ENCODE results near the gene TCF4.
"Not testable (repeated sequence)": the region's sequence is repeated elsewhere in the genome, so short reads cannot be mapped to it uniquely, and the experiment has no call there.

The TCF4 gene

DNA sequence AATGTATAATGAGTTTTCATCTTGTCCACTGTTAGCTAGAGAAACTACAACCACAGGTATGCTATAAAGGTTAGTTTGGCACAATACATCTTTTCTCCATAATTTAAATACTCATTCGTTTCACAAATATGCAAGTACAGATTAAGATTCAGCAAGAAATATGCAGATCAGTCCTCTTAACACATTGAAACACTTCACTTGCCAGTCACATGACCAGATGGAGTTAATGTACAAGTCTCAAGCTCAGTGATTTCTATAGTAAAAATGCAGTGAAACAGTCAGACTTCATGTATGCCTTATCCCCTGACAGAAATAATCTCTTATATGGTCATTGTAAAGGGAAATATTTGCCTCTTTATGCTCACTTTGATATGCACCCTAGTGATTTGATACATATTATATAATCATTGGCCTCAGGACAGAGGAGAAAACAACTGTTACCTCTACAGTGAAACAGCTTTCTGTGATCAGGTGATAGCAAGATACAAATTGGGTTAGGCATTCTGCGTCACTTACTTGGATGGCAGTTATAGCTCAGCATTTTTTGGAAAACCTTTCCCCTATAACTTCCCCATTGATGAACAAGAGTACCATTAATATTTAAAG lies 104.6 kb downstream of the TCF4 start:
- no peaks in the 10 kb centered on the region for H3K36me3 ChIP-seq (ENCODE audit: control insufficient read depth, low read depth, low read length)
- no peaks in the 10 kb centered on the region for H3K27me3 ChIP-seq (ENCODE audit: control insufficient read depth, insufficient read depth, low read length)
- no peak overlapping the region for H3K27ac ChIP-seq (ENCODE audit: low read length)
- no peak overlapping the region for H3K9ac ChIP-seq (ENCODE audit: low read length)
- peaks cover 30% of the 10 kb centered on the region for H3K4me1 ChIP-seq (ENCODE audit: control insufficient read depth, low read depth, low read length)
- no peak overlapping the region for H3K4me3 ChIP-seq (ENCODE audit: low read length)
- no peaks in the 10 kb centered on the region for H3K9me3 ChIP-seq (ENCODE audit: control insufficient read depth, low read depth, low read length)

DNA sequence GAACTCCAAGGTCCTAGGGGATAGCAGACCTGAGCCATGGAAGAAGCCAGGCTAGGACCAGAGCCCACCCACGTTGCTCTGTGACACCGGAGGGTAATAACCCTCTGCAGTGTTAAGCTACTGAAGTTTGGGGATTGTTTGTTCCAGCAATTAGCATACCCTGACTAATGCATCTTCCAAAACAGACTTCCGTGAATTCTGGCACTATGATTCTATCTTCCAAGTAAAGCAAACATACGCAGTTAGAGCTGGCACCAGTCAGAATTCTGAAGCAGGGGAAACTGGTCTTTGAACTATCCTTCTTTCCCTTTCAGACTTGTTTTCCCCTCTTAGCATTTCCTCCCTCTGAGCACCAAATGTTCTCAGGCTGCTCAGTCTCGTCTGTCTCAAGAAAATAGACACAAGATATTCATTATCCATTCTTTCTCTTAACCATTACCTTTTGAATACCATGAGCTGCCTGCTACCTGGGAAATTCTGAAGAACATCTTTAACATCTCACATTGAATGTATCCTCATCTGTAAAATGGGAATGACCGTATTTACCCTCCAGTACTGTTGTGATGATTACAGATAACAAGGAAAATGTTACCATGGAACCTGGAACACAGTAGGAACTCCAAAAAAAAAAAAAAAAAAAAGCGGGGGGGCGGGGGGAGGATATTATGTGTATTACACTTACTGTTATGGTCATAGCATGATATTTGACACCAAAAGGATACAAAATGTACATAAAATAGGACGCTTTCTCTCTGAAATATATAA lies 108.2 kb downstream of the TCF4 start:
- Histone ChIP-seq H3K36me3 (ENCODE audit: control insufficient read depth, low read depth, low read length) (no peaks in the 10 kb centered on the region), H3K4me3 (ENCODE audit: low read length) (no peak overlapping the region), H3K9ac (ENCODE audit: low read length) (no peak overlapping the region), H3K9me3 (ENCODE audit: control insufficient read depth, low read depth, low read length) (no peaks in the 10 kb centered on the region), H3K27me3 (ENCODE audit: control insufficient read depth, insufficient read depth, low read length) (no peaks in the 10 kb centered on the region), H3K4me1 (ENCODE audit: control insufficient read depth, low read depth, low read length) (peaks cover 6% of the 10 kb centered on the region), H3K27ac (ENCODE audit: low read length) (no peak overlapping the region)

DNA sequence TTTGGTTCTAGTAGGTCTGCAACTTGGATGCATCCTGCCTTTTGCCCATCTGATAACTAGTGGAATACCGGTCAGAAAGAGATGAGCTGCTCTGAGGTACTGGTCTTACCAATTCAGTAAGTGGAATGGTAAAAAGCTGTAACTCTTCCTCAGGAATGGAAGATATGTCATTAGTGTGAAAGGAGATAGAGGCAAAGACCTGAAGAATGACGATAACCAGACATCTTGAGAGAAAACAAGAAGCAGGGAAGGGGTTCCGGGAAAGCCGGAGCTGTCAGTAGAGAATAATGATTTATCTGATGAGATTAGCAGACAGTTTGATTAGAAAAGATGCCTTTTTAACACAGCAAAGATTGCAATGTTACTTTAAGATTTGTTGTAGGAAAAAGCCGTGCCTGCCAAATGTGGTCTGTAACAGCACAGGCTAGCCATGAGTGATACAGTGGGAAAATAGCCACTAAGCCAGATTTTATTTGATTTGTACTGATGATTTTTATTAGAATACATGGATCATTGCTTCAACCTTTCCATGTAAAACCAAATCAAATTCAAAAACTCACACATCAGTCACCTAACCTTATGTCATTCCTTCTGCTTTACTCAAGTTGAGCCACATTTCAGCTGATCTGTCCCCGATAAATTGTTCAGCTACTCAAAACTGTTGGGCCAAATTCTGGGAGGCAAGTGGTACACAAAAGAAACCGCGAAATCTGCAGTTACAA lies 110.0 kb downstream of the TCF4 start:
- Histone ChIP-seq H3K4me3 (ENCODE audit: low read length) (no peak overlapping the region), H3K27ac (ENCODE audit: low read length) (no peak overlapping the region), H3K27me3 (ENCODE audit: control insufficient read depth, insufficient read depth, low read length) (no peaks in the 10 kb centered on the region), H3K9me3 (ENCODE audit: control insufficient read depth, low read depth, low read length) (no peaks in the 10 kb centered on the region), H3K4me1 (ENCODE audit: control insufficient read depth, low read depth, low read length) (peaks cover 14% of the 10 kb centered on the region), H3K9ac (ENCODE audit: low read length) (no peak overlapping the region), H3K36me3 (ENCODE audit: control insufficient read depth, low read depth, low read length) (no peaks in the 10 kb centered on the region)

DNA sequence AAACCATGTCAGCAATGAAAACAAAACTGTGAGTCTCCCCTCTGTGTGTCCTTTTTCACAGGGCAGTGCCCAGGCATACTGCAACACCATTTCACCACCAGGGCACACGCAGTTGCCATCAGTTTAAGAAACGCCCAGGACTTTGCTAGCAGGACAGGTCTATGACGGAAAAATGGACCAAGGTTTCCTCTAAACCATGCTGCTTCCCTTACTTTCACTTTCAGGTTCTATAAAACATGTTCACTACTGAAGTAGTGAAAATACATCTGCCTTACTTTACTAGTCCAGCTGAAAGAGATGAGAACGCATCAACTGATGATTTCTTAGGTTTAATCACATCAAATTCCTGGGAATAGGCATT lies 110.5 kb downstream of the TCF4 start:
- peaks cover 19% of the 10 kb centered on the region for H3K4me1 ChIP-seq (ENCODE audit: control insufficient read depth, low read depth, low read length)
- no peak overlapping the region for H3K4me3 ChIP-seq (ENCODE audit: low read length)
- H3K27me3 ChIP-seq (ENCODE audit: control insufficient read depth, insufficient read depth, low read length): no peaks in the 10 kb centered on the region
- no peak overlapping the region for H3K9ac ChIP-seq (ENCODE audit: low read length)
- no peak overlapping the region for H3K27ac ChIP-seq (ENCODE audit: low read length)
- H3K9me3 ChIP-seq (ENCODE audit: control insufficient read depth, low read depth, low read length): no peaks in the 10 kb centered on the region
- H3K36me3 ChIP-seq (ENCODE audit: control insufficient read depth, low read depth, low read length): no peaks in the 10 kb centered on the region

DNA sequence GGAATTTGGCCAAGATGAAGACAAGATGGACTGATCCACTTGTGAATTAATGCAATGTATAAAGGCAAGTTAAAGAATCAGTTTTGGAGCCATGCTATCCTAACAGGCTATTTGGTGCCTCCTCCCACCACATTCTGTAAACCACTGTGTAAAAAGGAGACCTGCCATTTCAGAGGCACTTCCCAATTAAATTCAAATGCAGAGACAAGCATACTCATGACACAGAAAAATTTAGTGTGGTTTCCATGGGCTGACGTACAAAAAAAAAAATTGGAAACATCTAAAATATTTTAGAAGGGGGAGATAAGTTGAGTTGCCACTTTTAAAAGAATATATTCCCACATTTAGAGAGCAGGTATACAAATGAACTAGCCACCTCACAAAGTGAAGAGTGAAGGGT lies 112.1 kb downstream of the TCF4 start:
- Histone ChIP-seq H3K9ac (ENCODE audit: low read length) (no peak overlapping the region), H3K27ac (ENCODE audit: low read length) (no peak overlapping the region), H3K36me3 (ENCODE audit: control insufficient read depth, low read depth, low read length) (no peaks in the 10 kb centered on the region), H3K27me3 (ENCODE audit: control insufficient read depth, insufficient read depth, low read length) (no peaks in the 10 kb centered on the region), H3K4me1 (ENCODE audit: control insufficient read depth, low read depth, low read length) (peaks cover 26% of the 10 kb centered on the region), H3K9me3 (ENCODE audit: control insufficient read depth, low read depth, low read length) (no peaks in the 10 kb centered on the region), H3K4me3 (ENCODE audit: low read length) (no peak overlapping the region)

DNA sequence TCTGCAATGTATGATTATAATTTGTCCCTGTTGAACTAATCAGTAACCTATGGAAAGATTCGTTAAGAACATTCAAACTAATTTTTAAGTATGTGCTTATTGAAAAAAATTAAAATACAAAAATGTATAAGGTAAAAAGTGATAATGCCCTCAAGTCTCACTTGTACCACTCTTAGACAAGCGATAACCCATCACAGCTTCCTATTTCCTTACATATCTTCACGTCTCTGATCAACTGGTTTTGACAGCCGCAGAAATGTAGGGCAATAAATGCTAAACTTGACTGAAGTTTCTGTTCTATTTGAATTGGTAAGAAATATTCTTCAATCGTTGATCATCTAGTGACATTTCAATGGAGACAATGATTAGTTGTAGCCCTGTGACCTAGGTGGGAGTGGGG lies 112.5 kb downstream of the TCF4 start:
- peaks cover 27% of the 10 kb centered on the region for H3K4me1 ChIP-seq (ENCODE audit: control insufficient read depth, low read depth, low read length)
- no peak overlapping the region for H3K27ac ChIP-seq (ENCODE audit: low read length)
- H3K9me3 ChIP-seq (ENCODE audit: control insufficient read depth, low read depth, low read length): no peaks in the 10 kb centered on the region
- H3K9ac ChIP-seq (ENCODE audit: low read length): no peak overlapping the region
- no peaks in the 10 kb centered on the region for H3K27me3 ChIP-seq (ENCODE audit: control insufficient read depth, insufficient read depth, low read length)
- H3K4me3 ChIP-seq (ENCODE audit: low read length): no peak overlapping the region
- H3K36me3 ChIP-seq (ENCODE audit: control insufficient read depth, low read depth, low read length): no peaks in the 10 kb centered on the region

DNA sequence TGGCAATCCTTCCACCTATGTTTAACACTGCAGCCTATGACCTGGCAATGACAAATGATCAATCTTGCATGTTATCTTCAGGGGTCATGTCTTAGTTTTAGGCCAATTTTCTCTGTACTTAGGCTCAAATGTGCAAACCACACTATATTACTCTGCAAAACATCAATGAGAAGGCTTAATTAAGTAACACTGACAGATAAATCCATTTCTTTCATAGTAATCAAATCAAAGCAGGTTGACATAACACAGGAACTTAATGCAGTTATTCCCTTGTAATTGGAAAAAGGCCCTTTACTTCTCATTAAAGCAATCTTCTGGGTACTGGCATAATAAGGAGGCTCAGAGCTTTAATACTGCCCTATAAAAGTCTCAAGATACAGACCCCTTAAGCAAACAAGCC lies 114.4 kb downstream of the TCF4 start:
- Histone ChIP-seq H3K36me3 (ENCODE audit: control insufficient read depth, low read depth, low read length) (no peaks in the 10 kb centered on the region), H3K4me3 (ENCODE audit: low read length) (no peak overlapping the region), H3K27me3 (ENCODE audit: control insufficient read depth, insufficient read depth, low read length) (no peaks in the 10 kb centered on the region), H3K9me3 (ENCODE audit: control insufficient read depth, low read depth, low read length) (no peaks in the 10 kb centered on the region), H3K27ac (ENCODE audit: low read length) (no peak overlapping the region), H3K4me1 (ENCODE audit: control insufficient read depth, low read depth, low read length) (peaks cover 29% of the 10 kb centered on the region), H3K9ac (ENCODE audit: low read length) (no peak overlapping the region)

DNA sequence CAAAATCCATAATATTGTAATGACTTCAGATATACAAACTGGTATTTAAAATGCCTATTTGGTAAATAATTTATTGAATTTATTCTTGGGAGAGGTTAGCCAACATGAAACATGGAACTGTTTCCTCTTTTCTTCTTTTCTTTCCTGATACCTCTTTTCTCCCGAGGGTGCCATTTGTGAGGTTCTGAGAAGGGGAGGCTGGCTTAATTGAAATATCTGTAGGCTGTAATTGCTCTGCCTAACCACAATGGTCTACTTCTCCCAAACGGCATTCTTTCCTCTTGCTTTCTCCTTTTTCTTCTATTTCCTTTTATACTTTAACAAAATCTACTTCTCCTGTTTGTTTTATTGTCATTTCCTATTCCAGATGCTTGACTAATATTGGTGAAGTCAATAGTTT lies 114.9 kb downstream of the TCF4 start:
- H3K9me3 ChIP-seq (ENCODE audit: control insufficient read depth, low read depth, low read length): no peaks in the 10 kb centered on the region
- no peak overlapping the region for H3K4me3 ChIP-seq (ENCODE audit: low read length)
- peaks cover 31% of the 10 kb centered on the region for H3K4me1 ChIP-seq (ENCODE audit: control insufficient read depth, low read depth, low read length)
- no peak overlapping the region for H3K27ac ChIP-seq (ENCODE audit: low read length)
- no peaks in the 10 kb centered on the region for H3K36me3 ChIP-seq (ENCODE audit: control insufficient read depth, low read depth, low read length)
- H3K9ac ChIP-seq (ENCODE audit: low read length): no peak overlapping the region
- no peaks in the 10 kb centered on the region for H3K27me3 ChIP-seq (ENCODE audit: control insufficient read depth, insufficient read depth, low read length)

DNA sequence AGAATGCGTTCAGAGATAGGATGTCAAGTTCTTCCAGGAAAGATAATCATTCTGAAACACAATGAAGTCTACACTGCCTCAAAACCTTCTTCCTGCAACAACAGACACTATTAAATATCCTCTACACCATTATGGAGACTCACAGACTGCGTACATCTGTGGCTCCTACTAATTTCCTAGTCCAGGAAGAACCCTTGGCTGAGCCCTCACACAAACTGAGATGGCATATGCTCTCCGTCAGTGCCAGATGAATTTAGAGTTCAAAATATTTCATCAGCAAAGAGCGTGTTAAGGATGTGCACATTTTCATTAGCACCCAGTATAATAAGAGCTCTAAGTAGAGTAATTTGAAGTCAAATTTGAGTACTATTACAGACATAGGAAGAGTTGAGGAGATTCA lies 117.2 kb downstream of the TCF4 start:
- Histone ChIP-seq H3K9me3 (ENCODE audit: control insufficient read depth, low read depth, low read length) (no peaks in the 10 kb centered on the region), H3K4me3 (ENCODE audit: low read length) (no peak overlapping the region), H3K27ac (ENCODE audit: low read length) (no peak overlapping the region), H3K27me3 (ENCODE audit: control insufficient read depth, insufficient read depth, low read length) (no peaks in the 10 kb centered on the region), H3K4me1 (ENCODE audit: control insufficient read depth, low read depth, low read length) (peaks cover 49% of the 10 kb centered on the region), H3K9ac (ENCODE audit: low read length) (no peak overlapping the region), H3K36me3 (ENCODE audit: control insufficient read depth, low read depth, low read length) (no peaks in the 10 kb centered on the region)

DNA sequence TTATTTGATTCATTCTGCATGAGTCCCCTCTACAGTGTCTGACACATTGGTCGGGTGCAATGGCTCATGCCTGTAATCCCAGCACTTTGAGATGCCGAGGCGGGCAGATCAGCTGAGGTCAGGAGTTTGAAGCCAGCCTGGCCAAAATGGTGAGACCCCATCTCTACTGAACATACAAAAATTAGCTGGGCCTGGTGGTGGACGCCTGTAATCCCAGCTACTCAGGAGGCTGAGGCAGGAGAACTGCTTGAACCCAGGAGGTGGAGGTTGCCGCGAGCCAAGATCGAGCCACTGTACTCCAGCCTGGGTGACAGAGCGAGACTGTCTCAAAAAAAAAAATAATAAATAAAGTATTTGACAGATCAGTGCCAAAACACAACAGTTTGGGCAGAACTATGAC lies 118.9 kb downstream of the TCF4 start:
- H3K4me1 ChIP-seq (ENCODE audit: control insufficient read depth, low read depth, low read length): peaks cover 62% of the 10 kb centered on the region
- H3K36me3 ChIP-seq (ENCODE audit: control insufficient read depth, low read depth, low read length): not testable (repeated sequence)

DNA sequence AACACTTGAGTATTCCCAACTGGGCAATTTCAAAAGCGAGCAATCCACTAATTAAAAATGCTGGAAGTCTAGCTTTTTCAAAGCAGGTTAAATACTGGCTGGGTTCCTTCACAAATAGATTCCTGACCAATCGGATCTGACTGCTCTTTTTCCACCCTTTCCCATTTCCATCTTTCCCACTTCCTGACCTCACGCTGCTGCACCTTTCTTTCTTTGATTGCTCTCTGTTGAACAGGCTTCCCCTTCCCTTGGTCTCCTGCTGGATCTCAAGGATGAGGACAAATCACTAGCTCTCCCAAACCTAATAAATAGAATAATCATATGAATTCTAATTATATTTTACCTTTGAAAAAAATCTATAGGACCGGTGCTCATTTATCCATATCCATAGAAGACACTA lies 121.2 kb downstream of the TCF4 start:
- no peak overlapping the region for H3K9ac ChIP-seq (ENCODE audit: low read length)
- no peak overlapping the region for H3K27ac ChIP-seq (ENCODE audit: low read length)
- no peaks in the 10 kb centered on the region for H3K27me3 ChIP-seq (ENCODE audit: control insufficient read depth, insufficient read depth, low read length)
- no peaks in the 10 kb centered on the region for H3K9me3 ChIP-seq (ENCODE audit: control insufficient read depth, low read depth, low read length)
- no peak overlapping the region for H3K4me3 ChIP-seq (ENCODE audit: low read length)
- peaks cover 12% of the 10 kb centered on the region for H3K36me3 ChIP-seq (ENCODE audit: control insufficient read depth, low read depth, low read length)
- H3K4me1 ChIP-seq (ENCODE audit: control insufficient read depth, low read depth, low read length): peaks cover 44% of the 10 kb centered on the region

More for the DNA sequence above, 118.9 kb downstream of the TCF4 start:
- not testable (repeated sequence) for H3K9me3 ChIP-seq (ENCODE audit: control insufficient read depth, low read depth, low read length); H3K4me3 ChIP-seq (ENCODE audit: low read length); H3K9ac ChIP-seq (ENCODE audit: low read length); H3K27ac ChIP-seq (ENCODE audit: low read length); H3K27me3 ChIP-seq (ENCODE audit: control insufficient read depth, insufficient read depth, low read length)

DNA sequence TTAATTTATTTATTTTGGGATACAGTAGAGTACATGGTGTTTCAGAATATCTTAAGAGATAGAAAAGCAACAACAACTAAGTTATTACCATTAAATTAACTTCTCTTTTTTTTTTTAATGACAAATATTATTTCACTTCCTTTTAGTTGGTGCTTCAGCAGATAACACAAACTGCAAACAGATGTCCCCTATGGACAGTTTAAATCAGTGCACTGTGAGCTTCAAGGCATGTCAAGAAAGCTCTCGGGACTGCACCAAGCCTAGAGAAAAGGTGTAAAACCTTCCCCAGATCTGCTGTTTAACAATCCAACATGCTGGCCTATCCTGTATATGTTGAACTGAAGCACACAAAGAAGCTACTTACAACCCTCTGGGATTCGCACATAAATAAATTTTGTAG lies 122.7 kb downstream of the TCF4 start:
- Histone ChIP-seq H3K9me3 (ENCODE audit: control insufficient read depth, low read depth, low read length) (no peaks in the 10 kb centered on the region), H3K4me3 (ENCODE audit: low read length) (no peak overlapping the region), H3K4me1 (ENCODE audit: control insufficient read depth, low read depth, low read length) (peaks cover 43% of the 10 kb centered on the region), H3K27ac (ENCODE audit: low read length) (no peak overlapping the region), H3K36me3 (ENCODE audit: control insufficient read depth, low read depth, low read length) (peaks cover 16% of the 10 kb centered on the region), H3K9ac (ENCODE audit: low read length) (no peak overlapping the region), H3K27me3 (ENCODE audit: control insufficient read depth, insufficient read depth, low read length) (no peaks in the 10 kb centered on the region)

Data from iPS-18a (cell line).